Lung microvascular endothelial cell (primary cell): Measurements from ENCODE around the gene PHF5A. TPM values are rescaled to one million over a fixed set of nuclear protein-coding genes. Genes with fewer than 3 reads are reported as not detected.
A peak's percentile ranks its signal among the peaks of the same experiment; 100 is the strongest.
"Not testable (repeated sequence)": the region's sequence is repeated elsewhere in the genome, so short reads cannot be mapped to it uniquely, and the experiment has no call there.

Experiments
- DNase-seq, 2 donors: peaks; one replicate each; pipeline versions ENCODE4 v3.0.0 to v3.0.0-alpha.2; 2010; ENCODE audit warnings: low read depth in 2 of 2
- total RNA-seq: library from RNA; depleted of rRNA; stranded (reverse); fragments of >200 nt; gene quantifications from 2 replicates; pipeline ENCODE4 v1.2.1, GENCODE V29; 2014

PHF5A gene
- total RNA-seq, 1 donor from 2014 or later = 66.1 TPM

DNA sequence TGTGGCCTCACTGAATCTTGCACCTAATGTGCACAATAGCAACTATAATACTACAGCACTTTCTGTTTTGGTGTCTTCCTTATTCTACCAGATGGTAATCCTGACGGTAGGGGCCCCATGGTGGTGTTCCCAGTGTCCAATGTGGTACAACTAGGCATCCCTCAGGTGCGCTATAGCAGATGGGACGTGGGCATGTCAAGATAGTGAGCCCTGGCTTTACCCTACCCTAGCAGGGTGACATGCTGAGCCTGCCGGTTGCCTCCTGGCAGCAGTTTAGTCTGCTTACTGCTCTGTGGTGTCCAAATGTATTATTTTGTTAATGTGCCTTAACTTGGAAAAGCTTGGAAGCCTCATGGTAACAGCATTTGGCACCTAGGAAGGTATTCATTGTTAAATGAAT is 19.6 kb upstream of the PHF5A start:
- DNase-seq = no peak

DNA sequence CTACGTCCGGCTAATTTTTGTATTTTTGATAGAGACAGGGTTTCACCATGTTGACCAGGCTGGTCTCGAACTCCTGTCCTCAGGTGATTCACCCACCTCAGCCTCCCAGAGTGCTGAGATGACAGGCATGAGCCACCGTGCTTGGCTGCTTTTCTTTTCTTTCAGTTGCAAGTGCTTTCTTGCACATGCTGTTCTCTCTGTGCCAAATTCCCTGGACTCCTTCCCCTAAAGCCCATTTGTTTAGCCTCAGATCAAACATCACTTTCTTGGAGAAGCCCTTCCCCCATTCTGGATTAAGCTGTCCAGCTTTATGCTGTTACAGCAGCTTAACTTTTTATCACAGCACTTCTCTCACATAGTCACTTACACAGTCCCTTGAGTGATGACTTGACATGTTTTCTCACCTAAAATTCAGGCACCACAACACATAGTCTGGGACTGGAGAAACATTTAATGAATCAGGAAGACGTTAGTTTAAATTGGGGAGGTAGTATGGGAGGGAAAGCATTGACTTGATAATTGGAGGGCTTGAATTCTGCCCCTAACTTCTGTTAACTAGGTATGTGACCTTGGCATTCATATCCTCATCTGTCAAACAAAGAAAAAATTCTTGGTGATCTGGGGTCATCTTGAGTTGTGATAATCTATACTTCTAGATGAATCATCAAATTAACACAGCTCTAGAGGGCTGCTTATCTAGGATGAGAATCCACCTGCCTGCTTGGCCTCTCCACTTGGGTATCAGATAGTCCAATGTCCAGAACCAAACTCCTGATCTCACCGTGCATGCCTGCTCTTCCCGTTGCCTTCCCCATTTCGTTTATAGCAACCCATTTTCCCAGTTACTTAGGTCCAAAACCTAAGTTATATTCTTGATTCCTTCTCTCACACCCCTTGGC is 18.8 kb upstream of the PHF5A start:
- DNase-seq = no peak

DNA sequence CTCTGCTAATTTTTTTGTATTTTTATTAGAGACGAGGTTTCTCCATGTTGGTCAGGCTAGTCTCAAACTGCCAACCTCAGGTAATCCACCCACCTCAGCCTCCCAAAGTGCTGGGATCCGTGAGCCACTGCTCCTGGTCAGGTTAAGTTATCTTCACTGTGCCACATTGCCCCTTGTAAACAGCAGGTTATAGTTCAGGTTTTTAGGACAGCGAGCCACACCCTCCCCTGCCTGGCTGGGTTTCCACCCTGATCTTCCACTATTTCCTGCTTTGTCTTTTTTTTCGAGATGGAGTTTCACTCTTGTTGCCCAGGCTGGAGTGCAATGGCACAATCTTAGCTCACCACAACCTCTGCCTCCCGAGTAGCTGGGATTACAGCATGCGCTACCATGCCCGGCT is 16.5 kb upstream of the PHF5A start:
- no peak for DNase-seq

DNA sequence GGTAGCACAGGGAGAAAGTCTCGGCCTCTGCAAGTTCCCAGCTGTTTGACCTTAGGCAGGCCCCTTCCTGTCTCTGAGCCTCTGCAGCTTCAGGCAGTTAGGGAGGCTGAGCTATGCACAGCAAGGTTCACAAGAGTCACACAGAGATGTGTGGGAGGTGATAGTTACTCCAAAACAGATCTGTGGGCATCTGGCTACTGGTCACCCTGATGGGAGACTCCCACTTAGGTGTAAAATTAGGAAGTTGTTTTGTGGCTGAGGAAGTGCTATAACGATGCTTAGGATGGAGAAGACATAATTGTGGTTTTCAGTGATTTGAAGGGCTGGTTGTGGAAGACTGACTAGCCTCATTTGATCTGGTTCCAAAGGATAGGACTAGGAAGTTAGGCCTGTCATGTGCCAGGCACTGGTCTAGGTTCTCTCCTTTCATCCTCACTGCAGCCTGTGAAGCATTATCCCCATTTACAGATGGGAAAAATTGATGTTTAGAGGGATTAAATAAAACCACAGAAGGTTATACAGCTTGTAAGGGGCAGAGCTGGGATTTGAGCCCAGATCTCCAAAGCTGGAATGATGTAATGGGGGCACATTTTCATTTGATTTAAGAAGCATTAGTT is 13.9 kb upstream of the PHF5A start:
- DNase-seq = no peak

DNA sequence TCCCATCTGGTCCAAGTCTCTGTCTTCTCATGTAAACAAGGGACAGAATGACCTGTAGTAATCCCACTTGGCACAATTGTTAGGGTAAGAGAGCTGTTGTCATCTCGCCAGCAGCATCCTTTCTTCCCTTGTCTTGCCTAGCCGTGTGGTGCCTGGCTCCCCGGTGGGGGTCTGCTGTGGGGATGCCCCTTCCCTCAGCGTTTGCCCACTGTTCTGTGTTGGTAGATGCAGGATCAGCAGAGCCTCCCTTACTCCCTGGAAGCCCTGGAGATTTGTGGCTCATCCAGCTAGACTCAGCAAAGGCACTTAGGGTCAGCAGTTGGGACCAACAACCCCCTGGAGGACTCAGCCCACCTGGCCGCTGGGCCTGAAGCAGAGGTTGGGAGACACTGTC is 13.4 kb upstream of the PHF5A start:
- no peak for DNase-seq

DNA sequence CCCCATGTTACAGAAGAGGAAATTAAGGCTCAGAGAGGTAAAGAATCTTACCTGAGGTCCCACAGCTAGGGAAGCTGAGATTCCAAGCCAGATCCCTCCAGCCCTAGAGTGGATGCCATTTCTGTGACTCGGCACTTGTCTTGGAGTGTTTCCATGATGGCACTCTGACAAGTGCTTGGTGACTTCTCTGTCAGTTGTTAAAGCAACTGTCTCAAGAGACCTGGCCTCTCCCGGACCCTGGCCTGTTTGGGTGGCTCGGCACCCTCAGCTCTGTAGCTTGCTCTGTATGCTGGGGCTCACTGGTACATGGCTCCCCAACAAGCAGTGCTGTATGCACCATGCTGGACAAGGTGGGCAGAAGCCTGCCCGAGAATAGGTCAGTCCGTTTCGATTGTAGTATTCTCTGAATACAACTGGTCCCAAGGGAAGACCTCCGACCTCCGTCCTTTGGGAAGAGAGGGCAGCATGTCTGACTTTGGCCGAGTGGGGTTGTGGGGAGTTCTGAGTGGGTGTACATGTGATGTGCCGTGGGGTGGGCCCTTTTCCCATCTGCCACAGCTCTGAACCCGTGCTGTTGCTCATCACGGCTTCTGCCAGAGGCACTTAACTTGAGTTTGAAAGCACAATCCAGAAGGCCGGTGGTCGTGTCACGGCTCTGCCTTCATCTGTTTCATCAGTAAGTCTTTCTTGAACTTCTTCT is 12.8 kb upstream of the PHF5A start:
- DNase-seq = no peak

DNA sequence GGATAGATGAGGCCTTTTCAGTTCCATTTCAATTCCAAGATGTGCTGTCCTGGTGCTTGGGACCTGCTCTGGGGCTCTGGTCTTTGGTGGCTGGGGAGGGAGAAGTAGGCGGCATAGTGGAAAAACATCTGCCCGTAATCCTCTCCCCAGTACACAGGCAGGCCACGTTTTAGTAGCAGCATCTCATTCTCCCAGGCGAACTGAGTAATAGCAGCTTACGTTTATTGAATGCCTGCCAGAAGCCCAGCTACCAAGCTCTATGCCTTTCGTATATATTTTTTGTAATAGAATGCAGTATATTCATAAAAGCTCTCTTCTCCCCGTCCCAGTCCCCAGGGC is 11.9 kb upstream of the PHF5A start:
- no peak for DNase-seq

DNA sequence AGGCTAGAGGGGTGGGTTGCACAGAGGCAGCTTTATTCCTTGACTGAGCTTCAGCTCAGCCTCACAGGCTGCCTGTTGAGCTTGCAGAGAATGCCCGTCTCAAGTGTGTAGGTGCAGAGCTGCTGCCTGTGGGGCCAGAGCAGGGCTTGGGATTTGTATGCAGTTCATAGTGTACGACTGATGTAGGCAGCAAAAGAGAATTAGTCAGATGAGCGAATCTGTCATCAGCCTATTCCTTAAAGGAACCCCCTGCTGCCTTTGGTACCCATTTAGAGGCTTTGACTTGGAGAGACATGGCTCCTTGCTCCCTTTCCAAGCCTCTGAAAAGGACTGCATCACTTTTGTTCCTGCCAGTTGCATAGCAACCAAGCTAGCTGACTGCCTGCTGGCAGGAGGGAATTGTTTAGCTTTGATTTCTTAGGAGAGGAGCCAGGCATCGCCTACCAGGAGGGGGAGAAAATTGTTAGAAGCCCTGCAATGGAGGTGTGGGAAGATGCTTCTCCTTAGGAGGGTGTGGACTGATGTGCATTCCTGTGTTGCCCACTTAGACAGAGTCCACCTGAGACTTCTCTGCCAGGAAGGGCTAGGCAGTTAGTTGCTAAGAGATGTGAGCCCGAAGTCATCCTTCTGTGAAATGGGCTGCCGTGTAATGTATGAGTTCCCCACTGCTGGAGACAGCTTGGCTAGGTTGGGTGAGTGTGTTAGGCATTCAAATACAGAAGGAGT is 11.3 kb upstream of the PHF5A start:
- peak in 1 of 2 donors; percentile 29 for DNase-seq

DNA sequence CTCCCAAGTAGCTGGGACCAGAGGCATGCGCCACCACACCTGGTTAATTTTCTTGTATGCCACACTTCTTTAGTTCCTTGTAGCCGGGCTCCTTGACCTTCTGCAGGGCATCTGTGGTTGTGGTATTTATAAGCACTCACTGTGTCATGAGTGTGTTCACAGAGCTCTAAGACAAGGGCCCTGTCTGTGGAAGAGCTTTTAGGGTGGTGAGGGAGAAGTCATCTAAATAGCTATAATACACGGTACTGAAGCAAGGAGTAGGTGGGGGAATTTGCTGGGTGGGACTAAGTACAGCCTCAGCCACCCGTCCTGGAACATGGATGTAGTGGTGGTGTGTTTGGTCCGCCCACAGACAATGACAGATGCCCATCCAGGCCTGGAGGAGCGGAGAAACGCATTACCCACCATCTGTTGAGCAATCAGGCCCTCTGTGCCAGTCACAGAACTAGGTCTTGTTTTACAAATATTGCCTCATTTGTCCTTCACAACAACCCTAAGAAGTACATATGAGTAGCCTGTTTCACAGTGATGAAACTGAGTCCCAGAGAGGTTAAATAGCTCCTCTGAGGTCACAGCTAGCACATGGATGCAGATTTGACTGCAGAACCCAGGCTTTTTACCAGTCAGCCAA is 10.5 kb upstream of the PHF5A start:
- DNase-seq = no peak

DNA sequence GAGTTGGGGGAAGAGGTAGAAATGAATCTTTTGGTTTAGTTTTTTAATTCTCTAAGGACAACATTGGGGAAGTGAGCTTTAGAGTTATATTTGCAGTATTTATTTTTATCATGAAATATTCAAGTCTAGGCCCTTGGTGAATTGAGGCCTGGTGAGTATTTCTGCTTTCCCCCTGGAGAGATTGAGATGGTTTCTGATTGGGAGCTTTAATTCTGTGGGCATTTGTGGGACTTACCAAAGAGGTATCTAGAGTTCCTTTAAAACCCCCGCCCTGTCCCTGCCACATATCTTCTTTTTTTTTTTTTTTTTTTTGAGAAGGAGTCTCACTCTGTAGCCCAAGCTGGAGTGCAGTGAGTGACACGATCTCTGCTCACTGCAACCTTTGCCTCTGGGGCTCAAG is 10.0 kb upstream of the PHF5A start:
- no peak for DNase-seq

DNA sequence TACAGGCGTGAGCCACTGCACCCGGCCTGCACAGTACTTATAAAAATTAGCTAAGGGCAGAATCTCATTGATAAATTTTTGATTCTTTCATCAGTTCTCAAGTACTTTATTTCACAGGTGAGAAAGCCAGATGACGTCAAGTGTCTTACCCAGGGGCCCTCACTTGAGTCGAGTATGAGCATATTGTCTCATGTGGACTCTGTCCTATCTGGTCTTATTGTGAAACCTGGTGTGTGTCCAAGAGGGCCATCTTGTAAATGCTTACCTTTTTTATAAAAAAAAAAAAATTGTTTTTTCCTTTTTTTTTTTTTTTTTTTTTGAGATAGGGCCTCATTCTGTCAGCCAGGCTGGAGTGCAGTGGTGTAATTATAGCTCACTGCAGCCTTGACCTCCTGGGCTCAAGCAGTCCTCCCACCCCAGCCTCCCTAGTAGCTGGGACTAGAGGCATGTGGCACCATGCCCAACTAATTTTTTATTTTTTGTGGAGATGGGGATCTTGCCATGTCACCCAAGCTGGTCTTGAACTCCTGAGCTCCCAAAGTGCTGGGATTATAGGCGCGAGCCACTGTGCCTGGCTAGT is 6.5 kb upstream of the PHF5A start:
- no peak for DNase-seq

DNA sequence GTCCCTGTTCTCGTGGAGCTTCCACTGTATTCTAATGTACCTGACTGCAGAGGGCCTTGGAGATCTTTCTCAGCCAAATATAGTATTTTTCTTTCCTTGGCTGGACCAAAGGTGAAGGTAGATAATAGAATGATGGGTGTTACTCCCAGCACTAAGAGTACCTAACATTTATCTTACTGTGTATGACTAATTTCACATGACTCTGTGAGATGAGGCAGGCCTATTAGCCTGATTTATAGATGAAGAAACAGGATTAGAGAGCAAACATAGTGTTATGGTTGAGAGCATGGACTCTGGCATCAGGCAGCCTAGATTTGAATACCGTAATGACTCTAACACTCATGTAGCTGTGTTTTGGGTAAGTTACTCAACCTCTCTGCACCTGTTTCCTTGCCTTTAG is 3.1 kb upstream of the PHF5A start:
- DNase-seq = no peak

DNA sequence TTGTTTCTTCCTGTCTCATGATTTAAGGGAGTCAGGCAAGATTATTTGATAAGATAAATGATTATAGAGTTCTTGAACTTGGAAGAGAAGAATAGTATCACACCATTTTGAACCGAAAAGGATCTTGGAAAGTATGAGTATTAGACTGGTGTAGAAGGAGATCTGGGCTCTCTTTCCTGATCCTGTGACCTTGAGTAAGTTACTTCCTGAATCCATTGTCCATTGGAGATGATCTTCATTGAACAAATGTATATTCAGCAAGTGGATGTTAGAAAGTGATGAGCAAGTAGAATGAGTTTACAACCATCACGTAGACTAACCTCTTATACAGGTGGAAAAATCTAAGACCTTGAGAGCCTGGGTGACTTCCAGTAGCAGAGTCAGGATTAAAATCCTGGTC is 2.4 kb upstream of the PHF5A start:
- DNase-seq = no peak

DNA sequence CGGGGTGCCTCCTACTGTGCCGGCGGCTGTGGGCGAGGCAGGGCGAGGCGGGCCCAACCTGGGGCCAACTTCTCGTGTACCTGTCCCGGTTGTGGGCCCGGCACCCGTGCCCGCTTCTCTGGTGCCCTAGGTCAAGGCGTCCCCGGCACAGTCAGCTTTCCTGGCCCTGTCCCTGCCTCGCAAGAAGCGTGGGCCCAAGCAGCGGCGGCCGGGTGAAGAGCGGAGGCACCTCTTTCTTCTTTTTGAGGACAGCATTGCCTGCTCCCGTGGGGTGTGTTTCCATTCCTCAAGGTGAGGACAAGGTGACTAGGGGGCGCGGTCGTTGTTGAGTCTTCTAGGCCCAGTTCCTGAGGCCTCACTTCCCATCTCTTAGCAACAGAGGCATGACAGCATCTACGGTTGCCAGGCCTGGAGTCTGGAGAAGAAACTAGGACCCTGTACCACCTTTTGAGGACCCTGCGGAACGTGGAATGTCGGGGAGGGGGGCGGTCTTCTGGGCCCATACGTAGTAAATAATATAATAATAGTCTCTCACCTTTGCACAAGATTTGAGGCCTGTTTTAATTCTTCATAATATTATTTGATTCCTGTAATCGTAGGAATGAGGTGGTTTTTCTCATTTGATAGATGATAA is 843 bp upstream of the PHF5A start:
- DNase-seq = no peak

DNA sequence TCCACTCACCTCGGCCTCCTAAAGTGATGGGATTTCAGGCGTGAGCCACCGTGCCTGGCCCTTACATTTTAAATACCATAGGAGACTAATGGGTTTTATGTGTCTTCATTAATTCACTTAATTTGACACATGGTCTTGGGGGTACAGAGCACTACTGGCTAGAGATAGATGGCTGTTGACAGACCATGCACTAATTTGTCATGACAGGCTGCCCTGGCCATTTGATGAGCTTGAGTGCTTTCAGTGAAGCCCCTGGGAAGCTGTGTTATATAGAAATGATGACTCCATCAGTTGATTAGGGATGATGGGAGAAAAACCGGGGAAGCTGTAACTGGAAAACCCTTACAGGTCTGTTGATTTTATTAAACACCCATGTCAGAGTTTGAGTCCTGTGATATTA is 6.6 kb downstream of the PHF5A start:
- DNase-seq = no peak

DNA sequence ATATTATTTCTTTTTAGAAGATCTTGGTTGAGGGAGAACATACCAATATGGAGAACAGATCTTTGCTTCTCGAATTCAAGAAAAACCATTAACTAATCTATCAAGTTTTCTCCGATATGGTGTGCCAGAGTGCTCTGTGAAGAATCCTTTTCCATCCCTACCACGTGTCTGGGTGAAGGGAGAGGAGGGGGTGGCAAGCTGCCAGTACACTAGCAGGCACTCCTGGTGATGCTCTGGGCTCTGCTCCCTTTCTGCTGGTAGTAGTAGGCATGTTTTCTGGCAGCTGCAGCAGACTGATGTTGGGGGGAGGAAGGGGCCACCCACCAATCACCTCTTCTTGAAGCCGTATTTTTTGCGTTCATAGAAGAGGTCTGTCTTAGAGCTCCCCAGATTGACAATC is 8.4 kb downstream of the PHF5A start:
- DNase-seq = not testable (repeated sequence)

DNA sequence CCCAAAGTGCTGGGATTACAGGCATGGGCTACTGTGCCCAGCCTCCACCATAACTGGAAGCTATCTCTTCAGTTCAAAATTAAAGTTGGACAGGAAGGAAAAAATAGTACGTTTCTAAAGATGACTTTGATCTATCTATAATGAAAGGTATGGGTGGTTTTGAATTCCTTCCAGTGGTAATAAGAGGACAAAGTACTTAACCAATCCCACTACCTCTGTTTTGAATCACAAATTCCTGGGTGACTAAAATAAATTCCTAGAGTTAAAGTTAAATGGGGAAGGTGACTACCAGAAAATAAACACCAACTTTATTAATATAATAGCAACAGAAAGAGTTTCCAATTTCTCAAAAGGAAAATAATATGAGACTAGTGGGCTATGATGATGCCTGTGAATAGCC is 9.1 kb downstream of the PHF5A start:
- no peak for DNase-seq

DNA sequence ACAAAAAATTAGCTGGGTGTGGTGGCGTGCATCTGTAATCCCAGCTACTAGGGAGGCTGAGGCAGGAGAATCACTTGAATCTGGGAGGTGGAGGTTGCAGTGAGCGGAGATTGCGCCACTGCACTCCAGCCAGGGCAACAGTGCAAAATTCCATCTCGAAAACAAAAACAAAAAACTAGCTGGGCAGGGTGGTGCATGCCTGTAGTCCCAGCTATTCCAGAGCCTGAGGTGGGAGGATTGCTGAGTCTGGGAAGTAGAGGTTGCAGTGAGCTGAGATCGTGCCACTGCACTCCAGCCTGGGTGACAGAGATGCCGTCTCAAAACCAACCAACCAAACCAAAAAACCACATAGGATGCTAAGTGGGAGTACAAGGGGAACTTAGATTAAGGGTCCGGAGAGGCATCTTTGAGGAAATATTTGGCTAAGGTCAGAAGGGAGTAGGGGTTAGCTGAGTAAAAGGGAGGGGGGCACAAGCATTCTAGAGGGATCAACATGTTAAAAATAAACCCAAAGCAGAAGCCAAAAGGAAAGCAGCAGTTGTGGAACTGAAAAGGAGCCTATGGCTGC is 10.2 kb downstream of the PHF5A start:
- DNase-seq = no peak

DNA sequence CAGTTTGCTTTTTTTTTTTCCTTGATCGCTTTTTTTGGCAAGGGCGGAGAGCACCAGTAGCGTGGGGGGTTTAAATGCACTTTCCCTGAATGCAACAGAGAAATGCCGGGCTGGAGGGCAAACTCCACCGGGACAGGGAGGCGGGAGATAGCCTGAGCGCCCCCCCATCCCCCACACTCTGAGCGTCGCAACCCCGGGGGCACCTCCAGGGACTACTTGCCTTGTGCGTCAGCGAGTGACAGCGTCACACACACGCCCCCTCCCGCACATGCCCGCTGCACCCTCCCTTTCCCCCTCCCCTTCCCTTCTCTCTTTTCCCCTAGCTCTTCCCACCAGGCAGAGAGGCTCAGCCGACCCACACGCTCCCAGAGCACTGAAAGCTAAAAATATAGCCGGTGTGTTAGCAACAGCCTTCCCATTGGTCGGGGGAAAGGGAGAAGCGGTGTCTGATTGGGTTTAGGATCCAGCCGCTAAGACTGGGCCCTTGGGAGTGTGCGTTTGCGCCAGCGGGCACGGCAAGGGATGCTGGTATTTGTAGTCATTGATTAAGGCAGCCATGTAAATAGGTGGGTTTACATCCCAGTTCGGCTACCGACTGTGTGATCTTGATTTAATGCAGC is 20.2 kb downstream of the PHF5A start:
- DNase-seq = peak; percentile 99 to 100
